K562 (cell line): ENCODE data around the gene NINL. TPM values are rescaled to one million over a fixed set of nuclear protein-coding genes. Genes with fewer than 3 reads are reported as not detected.

Source experiments
- ATAC-seq: fragments of 200-7000 bp; cut with Tn5 transposase; 3 replicates; pipeline ENCODE4 v1.9.1; 2020; ENCODE audit warnings: moderate library complexity
- BruUV-seq: library from RNA; stranded (reverse); fragments of 400-500 nt; replicated peaks from 2 replicates; lab custom pipeline; 2021; lab: Mats Ljungman, UMichigan
- CTCF ChIA-PET: fragments of 300-600 bp; formaldehyde crosslinking; extraction: SDS; loops from one replicate; lab custom pipeline; 2021; ENCODE audit warnings: low intra/inter-chr PET ratio; lab: Yijun Ruan, JAX
- POLR2A ChIA-PET: fragments of 300-600, 350-650 bp; sonication (Branson Sonifier 250); formaldehyde crosslinking; extraction: SDS; loops from one replicate; lab custom pipeline; 2021; ENCODE audit warnings: antibody characterized with exemption, inconsistent platforms; lab: Yijun Ruan, JAX
- DNase-seq, 4 experiments: peaks; one replicate each; pipeline versions ENCODE4 v3.0.0 to v3.0.0-alpha.2; 2011 to 2018; ENCODE audit warnings: low spot score in 3 of 4, mixed read lengths in 3 of 4; ENCODE audit errors: extremely low read depth in 1 of 4
- FAIRE-seq: peaks from 2 replicates; lab custom pipeline; 2011; peaks lifted over from hg19 to GRCh38; lab: Jason Lieb, UNC
- H2AFZ ChIP-seq: 2 replicates; pipeline ENCODE4 v1.6.0; 2011; ENCODE audit warnings: low read depth, low read length, control low read depth, inconsistent platforms
- H3K27ac ChIP-seq: fragments of 200-600 bp; 3 replicates; pipeline ENCODE4 v1.8.0; 2011; ENCODE audit warnings: low read depth, mild to moderate bottlenecking, control low read depth, inconsistent platforms, low read length, moderate library complexity, mixed read lengths; ENCODE audit errors: extremely low read depth
- H3K27me3 ChIP-seq, 2 experiments: fragments of 300-600 bp in 1 of 2; 2 replicates in 1 of 2; 3 replicates in 1 of 2; pipeline versions ENCODE4 v1.6.0 to v1.8.0; 2011; ENCODE audit warnings: inconsistent platforms in 2 of 2, low read length in 2 of 2, mild to moderate bottlenecking in 1 of 2, mixed read lengths in 1 of 2, moderate library complexity in 1 of 2; ENCODE audit not compliant: control insufficient read depth in 2 of 2, insufficient read depth in 2 of 2
- H3K36me3 ChIP-seq: fragments of 300-600 bp; 3 replicates; pipeline ENCODE4 v1.8.0; 2011; ENCODE audit warnings: mild to moderate bottlenecking, low read length, inconsistent platforms; ENCODE audit not compliant: control insufficient read depth, insufficient read depth
- H3K4me1 ChIP-seq, 2 experiments: fragments of 200-600 bp in 1 of 2; replicated peaks in 1 of 2; 2 replicates in 1 of 2; 3 replicates in 1 of 2; pipeline versions ENCODE4 v1.5.1 to v1.8.0; 2011; ENCODE audit warnings: inconsistent platforms in 2 of 2, low read length in 2 of 2, mild to moderate bottlenecking in 1 of 2, mixed read lengths in 1 of 2, moderate library complexity in 1 of 2; ENCODE audit not compliant: control insufficient read depth in 2 of 2, insufficient read depth in 2 of 2
- H3K4me2 ChIP-seq: 2 replicates; pipeline ENCODE4 v1.6.1; 2011; ENCODE audit warnings: low read length, control low read depth, inconsistent platforms, mixed read lengths; ENCODE audit not compliant: insufficient read depth
- H3K4me3 ChIP-seq: fragments of 200-600 bp; sonication (generic), shearing (Covaris generic); 2 replicates; pipeline ENCODE4 v1.5.1; 2016; ENCODE audit warnings: control low read depth, inconsistent platforms
- H3K79me2 ChIP-seq: fragments of 200-600 bp; 3 replicates; pipeline ENCODE4 v1.8.0; 2011; ENCODE audit warnings: low read length, inconsistent platforms; ENCODE audit not compliant: control insufficient read depth, insufficient read depth
- H3K9ac ChIP-seq, 2 experiments: 2 replicates each; pipeline versions ENCODE4 v1.6.0 to v1.6.1; 2011; ENCODE audit warnings: low read depth in 2 of 2, low read length in 2 of 2, control low read depth in 1 of 2, inconsistent platforms in 1 of 2, mild to moderate bottlenecking in 1 of 2, mixed read lengths in 1 of 2; ENCODE audit not compliant: insufficient read depth in 1 of 2
- H3K9me1 ChIP-seq: one replicate; pipeline ENCODE4 v1.6.0; 2011; ENCODE audit warnings: inconsistent platforms, mild to moderate bottlenecking, low read length, moderate library complexity; ENCODE audit not compliant: control insufficient read depth, insufficient read depth
- H3K9me3 ChIP-seq: replicated peaks from 2 replicates; pipeline ENCODE4 v1.5.1; 2011; ENCODE audit warnings: low read depth, low read length, inconsistent platforms; ENCODE audit not compliant: control insufficient read depth, insufficient read depth
- H4K20me1 ChIP-seq: replicated peaks from 2 replicates; pipeline ENCODE4 v1.6.1; 2011; ENCODE audit warnings: low read length, inconsistent platforms, mixed read lengths; ENCODE audit not compliant: control insufficient read depth, insufficient read depth
- FOXK1 ChIP-seq: sonication (generic); formaldehyde crosslinking; IDR thresholded peaks from 2 replicates; pipeline ENCODE4 v1.8.0; 2022; ENCODE audit warnings: missing genetic modification reagents, mild to moderate bottlenecking, borderline replicate concordance
- KDM4B ChIP-seq, 2 experiments: fragments of 450-650 bp in 1 of 2; sonication (generic) in 1 of 2; IDR thresholded peaks; 2 replicates each; pipeline ENCODE4 v1.6.1; 2016 to 2017; ENCODE audit warnings: borderline replicate concordance in 2 of 2, antibody characterized with exemption in 1 of 2, low read depth in 1 of 2, mild to moderate bottlenecking in 1 of 2
- NFIC ChIP-seq: fragments of 450-650 bp; IDR thresholded peaks from 2 replicates; pipeline ENCODE4 v1.6.1; 2017; ENCODE audit warnings: mild to moderate bottlenecking, inconsistent platforms
- RBM25 ChIP-seq: fragments of 200-400 bp; formaldehyde crosslinking; IDR thresholded peaks from 2 replicates; pipeline ENCODE4 v1.6.1; 2018; ENCODE audit warnings: low read length, low read depth, moderate library complexity; ENCODE audit not compliant: severe bottlenecking
- ZKSCAN8 ChIP-seq: fragments of 200-800 bp; sonication (Bioruptor generic); IDR thresholded peaks from 2 replicates; pipeline ENCODE4 v1.6.1; 2016; ENCODE audit warnings: missing genetic modification characterization, missing compliant biosample characterization
- ZNF583 ChIP-seq: fragments of 250-450 bp; sonication (Bioruptor Pico); IDR thresholded peaks from 2 replicates; pipeline ENCODE4 v1.4.0; 2020
- WGBS: fragments of 100-300 bp; shearing (Covaris generic); methylation state at CpG from one replicate; pipeline ENCODE4 v1.1.6; 2016; ENCODE audit warnings: low coverage, mixed read lengths; ENCODE audit not compliant: insufficient coverage; ENCODE audit errors: missing lambda C conversion rate; 5-methylcytosine and 5-hydroxymethylcytosine counted together
- in situ Hi-C: fragments of 300-500 bp; cut with MboI; formaldehyde crosslinking; loops from 4 replicates; pipeline ENCODE4 v1.15.0; 2018; ENCODE audit warnings: inconsistent platforms, mixed read lengths
- intact Hi-C: fragments of 100-400 bp; cut with micrococcal nuclease; formaldehyde crosslinking; loops from 2 replicates; pipeline ENCODE4 v1.14.2; 2022
- polyA plus RNA-seq, 8 experiments: library from polyadenylated mRNA; depleted of rRNA in 4 of 8; stranded (reverse) in 5 of 8; unstranded in 3 of 8; fragments of >200 nt; fragmentation: Nextera tagmentation in 2 of 8; fragmentation: Illumina TruSeq in 1 of 8; extraction: Ambion mirVana in 2 of 8; extraction: Trizol in 1 of 8; gene quantifications; 2 replicates each; pipeline versions ENCODE4 v1.2.1 to v1.2.3, GENCODE V29; 2011 to 2014; ENCODE audit warnings: inconsistent platforms in 1 of 8, missing spikeins in 1 of 8
- total RNA-seq, 7 experiments: library from RNA; depleted of rRNA in 6 of 7; stranded (reverse); fragments of >200 nt in 6 of 7; fragmentation: Illumina TruSeq in 2 of 7; extraction: Trizol in 2 of 7; gene quantifications; 2 replicates each; pipeline versions ENCODE4 v1.2.1 to v1.2.3, GENCODE V29; 2011 to 2021; ENCODE audit warnings: low replicate concordance in 1 of 7
- TF ChIP-seq, protein P1 (sequence below): fragments of 450-650 bp; IDR thresholded peaks from 2 replicates; pipeline ENCODE4 v1.6.1; 2018; ENCODE audit not compliant: partially characterized antibody

Gene NINL
- total and polyA plus RNA-seq, 9 of the 15 experiments (the other 6 are each of a cell fraction or from before 2014, with no cell fraction given): 0.03 to 0.22 (median 0.05) TPM; not detected in 5

- no peak for ATAC-seq
- CTCF ChIA-PET: no interaction called here
- no peak for FAIRE-seq
These were observed 90.0 kb downstream of the NINL start for GRCh38 chr20:25495189-25495824.

GRCh38 chr20:25494506-25495188 is 90.7 kb downstream of the NINL start:
- in situ Hi-C loops (no loop called here), intact Hi-C loops (no loop called here)
- no peak for FAIRE-seq

More at GRCh38 chr20:25495189-25495824, 90.0 kb downstream of the NINL start:
- no peak overlapping the region for H3K4me3 ChIP-seq
- H3K27me3 ChIP-seq: peaks cover 0 to 66% of the 10 kb centered on the region in 2 experiments; a peak in 2 of 5 replicates
- in situ Hi-C loops: no loop called here
- no peaks in the 10 kb centered on the region for H3K9me3 ChIP-seq
- no peak overlapping the region; a peak in 1 of 4 replicates for H3K9ac ChIP-seq
- no peak overlapping the region for H3K4me2 ChIP-seq
- no peaks in the 10 kb centered on the region for H3K36me3 ChIP-seq
- DNase-seq: no peak
- no peaks in the 10 kb centered on the region for H3K9me1 ChIP-seq
- intact Hi-C loops: no loop called here
- TF ChIP-seq NFIC: peak; percentile 42; the same call in 1 of the 2 replicates
- TF ChIP-seq KDM4B (IDR thresholded peaks at IDR 0.05; ENCODE audit: borderline replicate concordance in 2 of 2, low read depth in 1 of 2): no peak
- 0 out of 5 replicates have a peak, but pooled peaks cover 0 to 3% of the 10 kb centered on the region in 2 experiments for H3K4me1 ChIP-seq
- no TSS peak for BruUV-seq
- H3K27ac ChIP-seq: no peak overlapping the region
- WGBS: 4% methylated on average over 15 of the region's 18 CpGs
- POLR2A ChIA-PET: interaction anchor here (0.6 to 1.2 kb wide), 3 partner anchors 13 to 209 kb away, joined by 3 to 4 read pairs (median 3); partner anchors contain the start of gene ABHD12
- no peak overlapping the region for H2AFZ ChIP-seq
- no peaks in the 10 kb centered on the region for H3K79me2 ChIP-seq
- H4K20me1 ChIP-seq: no peaks in the 10 kb centered on the region

More at GRCh38 chr20:25494506-25495188, 90.7 kb downstream of the NINL start:
- Histone ChIP-seq H3K4me3 (no peak overlapping the region), H3K27ac (no peak overlapping the region), H3K27me3 (peaks cover 0 to 62% of the 10 kb centered on the region in 2 experiments; a peak in 3 of 5 replicates), H3K79me2 (no peaks in the 10 kb centered on the region), H3K9me3 (no peaks in the 10 kb centered on the region), H3K9ac (no peak overlapping the region; a peak in 1 of 4 replicates), H3K9me1 (no peaks in the 10 kb centered on the region), H2AFZ (no peak overlapping the region), H3K36me3 (no peaks in the 10 kb centered on the region), H4K20me1 (no peaks in the 10 kb centered on the region), H3K4me2 (no peak overlapping the region), H3K4me1 (0 out of 5 replicates have a peak, but pooled peaks cover 0 to 3% of the 10 kb centered on the region in 2 experiments)
- CTCF ChIA-PET: no interaction called here
- DNase-seq (no peak), ATAC-seq (no peak)
- 0% methylated on average over 15 of the region's 17 CpGs for WGBS
- BruUV-seq: no TSS peak
- no peak for TF ChIP-seq ZKSCAN8
- TF ChIP-seq ZNF583 (CRISPR knock-in tag): no peak
- no peak for TF ChIP-seq FOXK1 (CRISPR knock-in tag)
- TF ChIP-seq, protein P1, sequence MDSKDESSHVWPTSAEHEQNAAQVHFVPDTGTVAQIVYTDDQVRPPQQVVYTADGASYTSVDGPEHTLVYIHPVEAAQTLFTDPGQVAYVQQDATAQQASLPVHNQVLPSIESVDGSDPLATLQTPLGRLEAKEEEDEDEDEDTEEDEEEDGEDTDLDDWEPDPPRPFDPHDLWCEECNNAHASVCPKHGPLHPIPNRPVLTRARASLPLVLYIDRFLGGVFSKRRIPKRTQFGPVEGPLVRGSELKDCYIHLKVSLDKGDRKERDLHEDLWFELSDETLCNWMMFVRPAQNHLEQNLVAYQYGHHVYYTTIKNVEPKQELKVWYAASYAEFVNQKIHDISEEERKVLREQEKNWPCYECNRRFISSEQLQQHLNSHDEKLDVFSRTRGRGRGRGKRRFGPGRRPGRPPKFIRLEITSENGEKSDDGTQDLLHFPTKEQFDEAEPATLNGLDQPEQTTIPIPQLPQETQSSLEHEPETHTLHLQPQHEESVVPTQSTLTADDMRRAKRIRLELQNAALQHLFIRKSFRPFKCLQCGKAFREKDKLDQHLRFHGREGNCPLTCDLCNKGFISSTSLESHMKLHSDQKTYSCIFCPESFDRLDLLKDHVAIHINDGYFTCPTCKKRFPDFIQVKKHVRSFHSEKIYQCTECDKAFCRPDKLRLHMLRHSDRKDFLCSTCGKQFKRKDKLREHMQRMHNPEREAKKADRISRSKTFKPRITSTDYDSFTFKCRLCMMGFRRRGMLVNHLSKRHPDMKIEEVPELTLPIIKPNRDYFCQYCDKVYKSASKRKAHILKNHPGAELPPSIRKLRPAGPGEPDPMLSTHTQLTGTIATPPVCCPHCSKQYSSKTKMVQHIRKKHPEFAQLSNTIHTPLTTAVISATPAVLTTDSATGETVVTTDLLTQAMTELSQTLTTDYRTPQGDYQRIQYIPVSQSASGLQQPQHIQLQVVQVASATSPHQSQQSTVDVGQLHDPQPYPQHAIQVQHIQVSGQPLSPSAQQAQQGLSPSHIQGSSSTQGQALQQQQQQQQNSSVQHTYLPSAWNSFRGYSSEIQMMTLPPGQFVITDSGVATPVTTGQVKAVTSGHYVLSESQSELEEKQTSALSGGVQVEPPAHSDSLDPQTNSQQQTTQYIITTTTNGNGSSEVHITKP: peak; percentile 16
- TF ChIP-seq RBM25: peak; percentile 44
- POLR2A ChIA-PET: interaction anchor here (1.2 kb wide), 1 partner anchor 13 kb away, joined by 3 read pairs; no protein-coding TSS in a partner anchor
